ENCODE measurements around the gene ARSB. TPM values are rescaled to one million over a fixed set of nuclear protein-coding genes. Genes with fewer than 3 reads are reported as not detected.

ARSB gene
- total RNA-seq, 1 donor from 2014 or later, result 14.6 TPM

DNA sequence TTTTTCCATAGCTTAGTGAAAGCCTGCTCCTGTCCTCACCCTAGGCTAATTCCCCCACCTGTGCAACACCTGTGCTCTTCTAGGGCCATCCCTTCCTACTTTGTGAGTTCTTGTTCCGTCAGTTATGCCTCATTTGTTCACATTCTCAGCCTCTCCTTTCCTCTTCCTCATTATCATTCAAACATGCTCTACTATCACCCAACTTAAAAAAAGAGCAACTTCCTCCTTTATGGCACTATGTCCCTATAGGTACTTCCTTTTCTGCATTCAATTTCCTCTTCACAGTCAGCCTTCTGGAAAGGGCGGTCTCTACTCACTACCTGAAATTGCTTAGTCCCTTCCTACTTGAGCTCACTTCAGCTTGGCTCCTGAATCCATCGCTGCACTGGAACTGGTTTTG lies 224.7 kb downstream of the ARSB start:
- peaks cover 0 to 4% (median 0%) of the 10 kb centered on the region in 3 donors for H3K4me1 ChIP-seq (ENCODE audit: control insufficient read depth in 3 of 3, insufficient read depth in 3 of 3, low read length in 3 of 3)

DNA sequence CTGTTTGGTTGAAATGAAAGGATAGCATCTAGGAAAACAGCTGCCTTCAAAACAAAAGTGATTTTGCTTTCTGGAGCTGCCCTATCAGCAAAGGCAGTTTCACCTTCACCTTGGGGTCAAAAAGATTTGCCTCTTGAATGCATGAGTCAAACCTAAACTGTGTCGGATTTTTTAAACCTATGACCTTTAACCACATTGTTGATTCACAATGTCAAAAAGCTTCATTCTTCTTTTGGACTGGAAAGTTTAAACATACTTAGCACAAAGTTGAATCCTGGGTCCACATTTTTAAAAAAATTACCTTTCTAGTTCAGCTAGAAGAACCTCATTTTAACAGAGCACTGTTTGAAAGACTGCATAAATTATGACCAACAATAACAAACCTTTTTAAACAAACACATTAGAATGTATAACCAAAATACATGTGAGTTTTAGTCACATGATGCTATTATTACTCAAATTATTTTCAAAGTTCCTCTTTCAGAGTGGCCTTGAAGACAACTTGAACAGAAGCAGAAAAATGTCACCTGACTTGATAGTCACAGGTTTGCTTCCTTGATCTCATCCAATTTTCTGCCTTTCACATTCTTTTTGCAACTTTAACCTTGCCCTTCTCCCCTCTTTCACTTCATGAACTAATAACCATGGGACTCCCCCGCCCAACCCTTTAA lies 226.8 kb downstream of the ARSB start:
- Histone ChIP-seq H3K9me3 (ENCODE audit: control insufficient read depth in 3 of 3, low read length in 3 of 3) (no peaks in the 10 kb centered on the region), H3K27ac (ENCODE audit: low read depth, low read length) (no peak overlapping the region), H3K9ac (ENCODE audit: low read depth in 1 of 3, low read length in 3 of 3) (no peak overlapping the region), H3K4me3 (ENCODE audit: low read length in 3 of 3) (no peak overlapping the region), H3K36me3 (ENCODE audit: control insufficient read depth in 3 of 3, insufficient read depth in 3 of 3, low read length in 3 of 3) (no peaks in the 10 kb centered on the region), H3K27me3 (ENCODE audit: control insufficient read depth in 3 of 3, insufficient read depth in 3 of 3, low read length in 3 of 3) (no peaks in the 10 kb centered on the region), H3K4me1 (ENCODE audit: control insufficient read depth in 3 of 3, insufficient read depth in 3 of 3, low read length in 3 of 3) (peaks cover 0 to 4% (median 0%) of the 10 kb centered on the region in 3 donors)

More for the DNA sequence above, 224.7 kb downstream of the ARSB start:
- no peaks in the 10 kb centered on the region for H3K27me3 ChIP-seq (ENCODE audit: control insufficient read depth in 3 of 3, insufficient read depth in 3 of 3, low read length in 3 of 3)
- H3K4me3 ChIP-seq (ENCODE audit: low read length in 3 of 3), result no peak overlapping the region
- H3K36me3 ChIP-seq (ENCODE audit: control insufficient read depth in 3 of 3, insufficient read depth in 3 of 3, low read length in 3 of 3), result no peaks in the 10 kb centered on the region
- no peak overlapping the region for H3K9ac ChIP-seq (ENCODE audit: low read depth in 1 of 3, low read length in 3 of 3)
- H3K27ac ChIP-seq (ENCODE audit: low read depth, low read length), result no peak overlapping the region
- H3K9me3 ChIP-seq (ENCODE audit: control insufficient read depth in 3 of 3, low read length in 3 of 3), result no peaks in the 10 kb centered on the region

DNA sequence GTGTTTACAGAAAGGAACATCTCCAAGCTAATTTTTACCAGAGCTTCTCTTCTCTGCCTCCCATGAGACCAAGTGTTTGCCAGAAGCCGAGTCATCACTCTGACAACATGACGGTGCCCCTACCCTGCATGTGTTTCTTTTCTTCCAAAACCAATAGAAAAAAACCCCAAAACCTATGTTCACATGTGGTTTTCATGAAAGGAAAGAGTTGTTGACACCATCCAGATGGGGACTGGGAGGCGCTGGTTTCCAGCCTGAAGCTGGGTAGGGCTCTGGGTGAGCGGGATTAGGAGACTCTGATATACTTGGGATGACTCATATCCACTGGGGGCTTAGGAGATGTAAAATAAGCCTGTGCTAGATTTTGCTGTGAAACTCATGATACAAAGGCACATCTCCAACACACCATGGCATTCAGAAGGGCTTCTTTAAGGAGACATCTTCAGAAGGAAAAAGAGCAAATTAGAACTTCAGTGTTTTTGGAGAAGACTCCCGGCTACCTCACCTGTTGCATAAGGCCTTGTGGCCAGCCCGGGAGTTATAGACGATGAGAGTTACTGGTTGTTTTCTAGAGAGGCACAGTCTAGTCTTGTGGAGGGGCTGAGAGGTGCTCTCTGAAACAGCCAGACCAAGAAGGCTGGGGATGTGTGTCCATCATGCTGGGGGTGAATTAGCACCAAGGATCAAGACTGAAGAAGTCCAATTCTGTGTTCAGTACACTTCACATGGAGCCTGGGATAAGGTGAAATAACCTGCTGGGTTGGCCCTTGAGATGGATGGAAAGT lies 227.6 kb downstream of the ARSB start:
- no peaks in the 10 kb centered on the region for H3K27me3 ChIP-seq (ENCODE audit: control insufficient read depth in 3 of 3, insufficient read depth in 3 of 3, low read length in 3 of 3)
- H3K36me3 ChIP-seq (ENCODE audit: control insufficient read depth in 3 of 3, insufficient read depth in 3 of 3, low read length in 3 of 3), result no peaks in the 10 kb centered on the region
- H3K9ac ChIP-seq (ENCODE audit: low read depth in 1 of 3, low read length in 3 of 3), result no peak overlapping the region
- no peaks in the 10 kb centered on the region for H3K9me3 ChIP-seq (ENCODE audit: control insufficient read depth in 3 of 3, low read length in 3 of 3)
- H3K27ac ChIP-seq (ENCODE audit: low read depth, low read length), result no peak overlapping the region
- no peak overlapping the region for H3K4me3 ChIP-seq (ENCODE audit: low read length in 3 of 3)
- peaks cover 0 to 4% (median 0%) of the 10 kb centered on the region in 3 donors for H3K4me1 ChIP-seq (ENCODE audit: control insufficient read depth in 3 of 3, insufficient read depth in 3 of 3, low read length in 3 of 3)

DNA sequence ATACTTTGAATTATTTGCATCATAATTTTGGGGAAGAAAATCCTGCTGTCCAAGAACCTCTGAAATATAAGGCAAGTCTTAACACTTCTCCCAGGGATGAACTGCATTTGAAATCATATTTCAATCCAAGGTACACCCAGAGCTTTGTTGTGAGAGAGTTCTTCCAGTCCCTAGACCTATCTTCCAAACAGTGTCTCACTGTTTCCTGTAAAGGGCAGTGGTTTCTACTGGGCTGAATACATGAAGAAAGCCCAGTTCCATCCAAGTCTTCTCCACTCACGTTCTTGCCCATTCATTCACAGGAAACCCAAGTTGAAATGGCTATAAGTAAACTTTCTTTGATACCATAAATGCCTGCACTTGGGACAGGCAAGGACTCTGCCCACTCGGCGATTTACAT lies 228.3 kb downstream of the ARSB start:
- Histone ChIP-seq H3K27ac (ENCODE audit: low read depth, low read length) (no peak overlapping the region), H3K4me3 (ENCODE audit: low read length in 3 of 3) (no peak overlapping the region), H3K9ac (ENCODE audit: low read depth in 1 of 3, low read length in 3 of 3) (no peak overlapping the region), H3K36me3 (ENCODE audit: control insufficient read depth in 3 of 3, insufficient read depth in 3 of 3, low read length in 3 of 3) (no peaks in the 10 kb centered on the region), H3K9me3 (ENCODE audit: control insufficient read depth in 3 of 3, low read length in 3 of 3) (no peaks in the 10 kb centered on the region), H3K27me3 (ENCODE audit: control insufficient read depth in 3 of 3, insufficient read depth in 3 of 3, low read length in 3 of 3) (no peaks in the 10 kb centered on the region), H3K4me1 (ENCODE audit: control insufficient read depth in 3 of 3, insufficient read depth in 3 of 3, low read length in 3 of 3) (peaks cover 0 to 4% (median 0%) of the 10 kb centered on the region in 3 donors)

DNA sequence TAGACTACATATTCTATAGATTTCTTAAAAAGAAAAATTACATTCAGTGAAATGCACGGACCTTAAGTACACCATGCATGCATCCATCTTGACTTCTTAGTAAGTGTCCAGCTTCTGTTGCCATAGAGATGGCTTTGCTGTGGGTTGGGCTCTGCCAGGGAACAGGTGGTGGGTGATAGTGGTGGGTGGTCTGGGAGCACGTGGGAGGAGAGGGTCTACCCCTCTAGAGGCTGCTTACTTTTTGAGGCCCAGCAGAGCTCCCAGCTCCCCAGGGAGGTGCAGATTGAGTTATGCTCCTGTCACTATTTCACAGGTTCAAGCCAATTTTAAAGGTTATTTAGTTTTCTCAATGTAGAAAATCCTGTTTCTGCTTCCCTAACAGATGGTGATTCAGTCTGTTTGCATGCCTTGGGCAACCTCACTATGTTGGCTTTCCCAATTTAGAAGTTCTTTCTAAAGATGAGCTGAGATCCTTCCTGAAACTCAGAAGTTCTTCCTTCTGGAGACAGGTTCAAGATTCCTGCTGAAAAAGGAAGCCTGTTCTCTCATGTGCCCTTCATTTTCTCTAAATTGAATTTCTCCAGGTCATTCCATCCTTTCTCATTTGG lies 229.2 kb downstream of the ARSB start:
- H3K27ac ChIP-seq (ENCODE audit: low read depth, low read length), result no peak overlapping the region
- no peak overlapping the region for H3K4me3 ChIP-seq (ENCODE audit: low read length in 3 of 3)
- no peaks in the 10 kb centered on the region for H3K27me3 ChIP-seq (ENCODE audit: control insufficient read depth in 3 of 3, insufficient read depth in 3 of 3, low read length in 3 of 3)
- no peaks in the 10 kb centered on the region for H3K9me3 ChIP-seq (ENCODE audit: control insufficient read depth in 3 of 3, low read length in 3 of 3)
- H3K9ac ChIP-seq (ENCODE audit: low read depth in 1 of 3, low read length in 3 of 3), result no peak overlapping the region
- H3K36me3 ChIP-seq (ENCODE audit: control insufficient read depth in 3 of 3, insufficient read depth in 3 of 3, low read length in 3 of 3), result no peaks in the 10 kb centered on the region
- peaks cover 0 to 4% (median 0%) of the 10 kb centered on the region in 3 donors for H3K4me1 ChIP-seq (ENCODE audit: control insufficient read depth in 3 of 3, insufficient read depth in 3 of 3, low read length in 3 of 3)

DNA sequence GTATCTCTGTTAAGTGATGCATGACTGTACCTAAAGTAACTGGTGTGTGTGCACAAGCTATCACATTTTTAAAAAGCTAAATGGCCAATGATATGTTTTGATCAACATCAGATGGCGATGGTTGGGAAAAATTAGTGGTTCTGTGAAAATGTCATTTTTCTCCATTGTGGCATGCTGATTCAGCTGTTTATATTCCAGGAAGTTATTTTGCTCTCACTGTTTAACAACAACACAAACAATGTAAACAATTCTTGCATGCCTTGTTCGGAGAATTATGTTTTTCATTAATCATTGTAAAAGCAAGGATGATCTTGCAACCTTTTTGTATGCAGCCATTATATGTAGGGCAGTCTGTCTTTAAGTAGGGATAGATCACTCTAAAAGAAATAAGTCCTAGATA lies 230.5 kb downstream of the ARSB start:
- H3K27me3 ChIP-seq (ENCODE audit: control insufficient read depth in 3 of 3, insufficient read depth in 3 of 3, low read length in 3 of 3), result no peaks in the 10 kb centered on the region
- no peak overlapping the region for H3K4me3 ChIP-seq (ENCODE audit: low read length in 3 of 3)
- H3K36me3 ChIP-seq (ENCODE audit: control insufficient read depth in 3 of 3, insufficient read depth in 3 of 3, low read length in 3 of 3), result no peaks in the 10 kb centered on the region
- no peak overlapping the region for H3K9ac ChIP-seq (ENCODE audit: low read depth in 1 of 3, low read length in 3 of 3)
- peaks cover 0 to 4% (median 0%) of the 10 kb centered on the region in 3 donors for H3K4me1 ChIP-seq (ENCODE audit: control insufficient read depth in 3 of 3, insufficient read depth in 3 of 3, low read length in 3 of 3)
- H3K27ac ChIP-seq (ENCODE audit: low read depth, low read length), result no peak overlapping the region
- no peaks in the 10 kb centered on the region for H3K9me3 ChIP-seq (ENCODE audit: control insufficient read depth in 3 of 3, low read length in 3 of 3)

DNA sequence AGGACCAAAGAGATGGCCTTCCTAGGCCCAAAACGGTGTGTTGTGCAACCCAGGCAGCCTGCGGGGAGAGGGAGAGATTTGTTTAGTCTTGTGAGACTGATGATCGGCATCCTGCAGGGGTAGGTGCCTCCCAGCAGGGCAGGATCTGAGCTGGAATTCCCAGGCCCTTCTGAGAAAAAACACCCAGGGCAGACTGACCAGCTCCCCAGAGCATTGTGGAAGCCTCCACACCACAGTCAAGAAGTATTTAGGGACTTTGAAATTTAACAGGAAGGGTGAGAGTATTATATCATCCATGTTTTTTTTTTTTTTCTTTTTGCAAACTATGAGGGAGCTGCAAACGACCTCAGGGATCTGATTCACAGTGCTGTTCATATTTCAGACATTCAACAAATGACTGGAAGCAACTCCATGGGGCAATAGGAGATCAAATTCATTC lies 232.0 kb downstream of the ARSB start:
- Histone ChIP-seq H3K27ac (ENCODE audit: low read depth, low read length) (no peak overlapping the region), H3K4me1 (ENCODE audit: control insufficient read depth in 3 of 3, insufficient read depth in 3 of 3, low read length in 3 of 3) (peaks cover 0 to 4% (median 0%) of the 10 kb centered on the region in 3 donors), H3K36me3 (ENCODE audit: control insufficient read depth in 3 of 3, insufficient read depth in 3 of 3, low read length in 3 of 3) (no peaks in the 10 kb centered on the region), H3K9me3 (ENCODE audit: control insufficient read depth in 3 of 3, low read length in 3 of 3) (no peaks in the 10 kb centered on the region), H3K4me3 (ENCODE audit: low read length in 3 of 3) (no peak overlapping the region), H3K27me3 (ENCODE audit: control insufficient read depth in 3 of 3, insufficient read depth in 3 of 3, low read length in 3 of 3) (no peaks in the 10 kb centered on the region), H3K9ac (ENCODE audit: low read depth in 1 of 3, low read length in 3 of 3) (no peak overlapping the region)

DNA sequence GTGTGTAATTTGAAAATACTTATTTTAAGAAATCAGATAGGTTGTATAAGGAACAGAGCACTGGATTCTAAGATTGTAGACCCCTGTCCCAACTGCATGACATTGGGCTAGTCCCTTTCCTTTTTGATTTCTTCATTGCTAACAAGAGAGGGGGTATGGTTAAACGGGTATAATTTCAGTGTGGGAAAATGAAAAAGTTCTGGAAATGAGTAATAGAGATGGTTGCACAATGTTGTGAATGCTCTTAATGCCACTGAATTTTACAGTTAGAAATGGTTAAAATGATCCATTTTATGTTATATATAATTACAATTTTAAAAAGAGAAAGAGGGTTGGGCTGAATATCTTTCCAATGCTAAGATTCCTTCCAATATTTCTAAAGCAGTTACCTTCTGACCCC lies 233.2 kb downstream of the ARSB start:
- peaks cover 0 to 2% (median 0%) of the 10 kb centered on the region in 3 donors for H3K4me1 ChIP-seq (ENCODE audit: control insufficient read depth in 3 of 3, insufficient read depth in 3 of 3, low read length in 3 of 3)

DNA sequence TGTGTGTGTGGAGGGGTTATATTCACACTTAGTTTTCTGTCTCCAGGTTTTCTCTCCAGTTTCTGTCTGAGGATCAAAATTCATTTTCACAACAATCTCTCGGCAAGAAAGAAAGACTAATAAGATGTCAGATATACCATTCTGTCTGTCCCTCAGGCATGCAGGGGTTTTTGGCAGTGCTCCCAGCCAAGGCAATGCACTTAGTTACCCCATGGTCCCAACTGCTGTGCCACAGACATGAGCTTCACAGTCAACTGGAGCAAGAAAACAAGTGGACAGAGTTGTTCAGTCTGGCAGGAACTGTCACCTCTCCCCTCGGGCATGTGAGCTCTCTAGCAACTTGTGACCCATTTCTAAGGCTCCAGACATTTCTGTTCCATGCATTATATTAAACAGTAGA lies 234.8 kb downstream of the ARSB start:
- Histone ChIP-seq H3K27me3 (ENCODE audit: control insufficient read depth in 3 of 3, insufficient read depth in 3 of 3, low read length in 3 of 3) (no peaks in the 10 kb centered on the region), H3K36me3 (ENCODE audit: control insufficient read depth in 3 of 3, insufficient read depth in 3 of 3, low read length in 3 of 3) (no peaks in the 10 kb centered on the region), H3K4me1 (ENCODE audit: control insufficient read depth in 3 of 3, insufficient read depth in 3 of 3, low read length in 3 of 3) (peaks cover 0 to 3% (median 0%) of the 10 kb centered on the region in 3 donors), H3K27ac (ENCODE audit: low read depth, low read length) (no peak overlapping the region), H3K9me3 (ENCODE audit: control insufficient read depth in 3 of 3, low read length in 3 of 3) (no peaks in the 10 kb centered on the region), H3K4me3 (ENCODE audit: low read length in 3 of 3) (no peak overlapping the region), H3K9ac (ENCODE audit: low read depth in 1 of 3, low read length in 3 of 3) (no peak overlapping the region)

More for the DNA sequence above, 233.2 kb downstream of the ARSB start:
- Histone ChIP-seq H3K4me3 (ENCODE audit: low read length in 3 of 3) (no peak overlapping the region), H3K27me3 (ENCODE audit: control insufficient read depth in 3 of 3, insufficient read depth in 3 of 3, low read length in 3 of 3) (no peaks in the 10 kb centered on the region), H3K36me3 (ENCODE audit: control insufficient read depth in 3 of 3, insufficient read depth in 3 of 3, low read length in 3 of 3) (no peaks in the 10 kb centered on the region), H3K9me3 (ENCODE audit: control insufficient read depth in 3 of 3, low read length in 3 of 3) (no peaks in the 10 kb centered on the region), H3K9ac (ENCODE audit: low read depth in 1 of 3, low read length in 3 of 3) (no peak overlapping the region), H3K27ac (ENCODE audit: low read depth, low read length) (no peak overlapping the region)
